ENCODE results near the gene STAG1. TPM values are rescaled to one million over a fixed set of nuclear protein-coding genes. Genes with fewer than 3 reads are reported as not detected.

STAG1 gene
- total and polyA plus RNA-seq, 2 experiments from 2014 or later, result 9.0 to 21.9 TPM

- H3K27me3 ChIP-seq (ENCODE audit: insufficient read depth), result no peaks in the 10 kb centered on the region
- ATAC-seq, result no peak
- Mint-ChIP-seq H3K9me3 (no peaks in the 10 kb centered on the region), H3K4me3 (no peak overlapping the region), H3K4me1 (no peaks in the 10 kb centered on the region; the same call in 2 of the 3 replicates), H3K27ac (no peak overlapping the region), H3K27me3 (ENCODE audit: insufficient read depth, low read depth, poor library complexity) (no peaks in the 10 kb centered on the region), H3K36me3 (ENCODE audit: low read depth) (no peaks in the 10 kb centered on the region; the same call in 2 of the 3 replicates)
- H3K27ac ChIP-seq (ENCODE audit: low read depth), result no peak overlapping the region
- H3K79me2 ChIP-seq (replicated peaks; ENCODE audit: insufficient read depth), result no peaks in the 10 kb centered on the region
- H4K20me1 ChIP-seq (replicated peaks; ENCODE audit: insufficient read depth), result no peaks in the 10 kb centered on the region
- no peaks in the 10 kb centered on the region for H3K36me3 ChIP-seq (ENCODE audit: insufficient read depth)
- H3K4me3 ChIP-seq, result no peak overlapping the region
- H3K4me1 ChIP-seq (ENCODE audit: insufficient read depth), result no peaks in the 10 kb centered on the region
- H3F3A ChIP-seq (replicated peaks; ENCODE audit: low read depth), result no peaks in the 10 kb centered on the region
- H2AFZ ChIP-seq, result no peak overlapping the region
- no peak overlapping the region for H3K4me2 ChIP-seq
- DNase-seq (ENCODE audit: low spot score), result no peak
- TF ChIP-seq JUNB (IDR thresholded peaks at IDR 0.05; ENCODE audit: unreplicated experiment) (no peak), ZNF331 (CRISPR knock-in tag; IDR thresholded peaks at IDR 0.05; ENCODE audit: low read depth) (no peak), STAT1 (IDR thresholded peaks at IDR 0.05; ENCODE audit: unreplicated experiment) (no peak), EZH2 (IDR thresholded peaks at IDR 0.05; ENCODE audit: low read depth, unreplicated experiment) (no peak), CREB1 (CRISPR knock-in tag; IDR thresholded peaks at IDR 0.05; ENCODE audit: low read depth) (no peak), NANOG (IDR thresholded peaks at IDR 0.05; ENCODE audit: borderline replicate concordance) (no peak)
- TF ChIP-seq, protein P1, sequence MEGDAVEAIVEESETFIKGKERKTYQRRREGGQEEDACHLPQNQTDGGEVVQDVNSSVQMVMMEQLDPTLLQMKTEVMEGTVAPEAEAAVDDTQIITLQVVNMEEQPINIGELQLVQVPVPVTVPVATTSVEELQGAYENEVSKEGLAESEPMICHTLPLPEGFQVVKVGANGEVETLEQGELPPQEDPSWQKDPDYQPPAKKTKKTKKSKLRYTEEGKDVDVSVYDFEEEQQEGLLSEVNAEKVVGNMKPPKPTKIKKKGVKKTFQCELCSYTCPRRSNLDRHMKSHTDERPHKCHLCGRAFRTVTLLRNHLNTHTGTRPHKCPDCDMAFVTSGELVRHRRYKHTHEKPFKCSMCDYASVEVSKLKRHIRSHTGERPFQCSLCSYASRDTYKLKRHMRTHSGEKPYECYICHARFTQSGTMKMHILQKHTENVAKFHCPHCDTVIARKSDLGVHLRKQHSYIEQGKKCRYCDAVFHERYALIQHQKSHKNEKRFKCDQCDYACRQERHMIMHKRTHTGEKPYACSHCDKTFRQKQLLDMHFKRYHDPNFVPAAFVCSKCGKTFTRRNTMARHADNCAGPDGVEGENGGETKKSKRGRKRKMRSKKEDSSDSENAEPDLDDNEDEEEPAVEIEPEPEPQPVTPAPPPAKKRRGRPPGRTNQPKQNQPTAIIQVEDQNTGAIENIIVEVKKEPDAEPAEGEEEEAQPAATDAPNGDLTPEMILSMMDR (conservative IDR thresholded peaks at IDR 0.05; ENCODE audit: low read depth in 2 of 2), result no peak
- 0 out of 2 replicates have a peak, but pooled peaks cover 3% of the 10 kb centered on the region for H3K9me2 ChIP-seq (ENCODE audit: insufficient read depth)
Measured at GRCh38 chr3:136583823-136584222, 168.4 kb downstream of the STAG1 start.

DNA sequence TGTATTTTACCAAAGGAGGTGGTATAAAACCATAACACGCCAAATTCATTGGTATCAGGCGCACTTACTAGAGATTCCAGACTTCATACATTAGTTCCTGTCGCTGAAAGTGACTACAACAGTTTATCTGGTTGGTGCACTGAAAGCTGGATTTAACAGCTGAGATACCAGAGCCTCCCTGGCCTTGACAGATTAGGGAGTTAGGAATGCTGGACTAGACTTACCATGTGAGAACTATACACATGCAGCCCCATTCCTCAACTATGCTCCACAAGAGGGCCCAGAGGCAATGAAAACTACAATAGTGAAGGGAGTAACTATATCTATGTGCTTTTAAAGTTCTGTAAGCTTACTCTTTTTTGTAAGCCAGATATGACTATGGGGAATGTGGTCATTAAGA is 174.4 kb downstream of the STAG1 start:
- Mint-ChIP-seq H3K9me3 (no peaks in the 10 kb centered on the region), H3K36me3 (ENCODE audit: low read depth) (no peaks in the 10 kb centered on the region), H3K4me3 (no peak overlapping the region), H3K4me1 (no peaks in the 10 kb centered on the region; the same call in 2 of the 3 replicates), H3K27me3 (ENCODE audit: insufficient read depth, low read depth, poor library complexity) (no peaks in the 10 kb centered on the region), H3K27ac (no peak overlapping the region)
- H3K4me3 ChIP-seq, result no peak overlapping the region
- DNase-seq (ENCODE audit: low spot score), result no peak
- H3K4me2 ChIP-seq, result no peak overlapping the region
- no peaks in the 10 kb centered on the region for H3F3A ChIP-seq (replicated peaks; ENCODE audit: low read depth)
- H3K27me3 ChIP-seq (ENCODE audit: insufficient read depth), result no peaks in the 10 kb centered on the region
- H3K27ac ChIP-seq (ENCODE audit: low read depth), result no peak overlapping the region
- H3K9me2 ChIP-seq (ENCODE audit: insufficient read depth), result no peaks in the 10 kb centered on the region
- H3K36me3 ChIP-seq (ENCODE audit: insufficient read depth), result no peaks in the 10 kb centered on the region
- no peak overlapping the region for H2AFZ ChIP-seq
- peaks cover 3% of the 10 kb centered on the region; the same call in 1 of the 2 replicates for H3K4me1 ChIP-seq (ENCODE audit: insufficient read depth)
- H4K20me1 ChIP-seq (replicated peaks; ENCODE audit: insufficient read depth), result no peaks in the 10 kb centered on the region
- ATAC-seq, result peak; percentile 44
- 0 out of 2 replicates have a peak, but pooled peaks cover 4% of the 10 kb centered on the region for H3K79me2 ChIP-seq (replicated peaks; ENCODE audit: insufficient read depth)
- no peak for TF ChIP-seq POLR2AphosphoS5 (IDR thresholded peaks at IDR 0.05; ENCODE audit: low read depth)
- no peak for TF ChIP-seq STAT1 (IDR thresholded peaks at IDR 0.05; ENCODE audit: unreplicated experiment)
- no peak for TF ChIP-seq CREB1 (CRISPR knock-in tag; IDR thresholded peaks at IDR 0.05; ENCODE audit: low read depth)
- TF ChIP-seq REST (IDR thresholded peaks at IDR 0.05; ENCODE audit: unreplicated experiment), result no peak
- no peak for TF ChIP-seq ZNF331 (CRISPR knock-in tag; IDR thresholded peaks at IDR 0.05; ENCODE audit: low read depth)
- no peak for TF ChIP-seq EZH2 (IDR thresholded peaks at IDR 0.05; ENCODE audit: low read depth, unreplicated experiment)
- TF ChIP-seq, protein P1 (conservative IDR thresholded peaks at IDR 0.05; ENCODE audit: low read depth in 2 of 2), result no peak
- TF ChIP-seq NANOG (IDR thresholded peaks at IDR 0.05; ENCODE audit: borderline replicate concordance), result no peak
- TF ChIP-seq EZH2phosphoT487 (IDR thresholded peaks at IDR 0.05; ENCODE audit: unreplicated experiment), result no peak
- no peak for TF ChIP-seq JUNB (IDR thresholded peaks at IDR 0.05; ENCODE audit: unreplicated experiment)
- TF ChIP-seq ETS1 (IDR thresholded peaks at IDR 0.05), result no peak
- TF ChIP-seq ZNF114 (CRISPR knock-in tag; IDR thresholded peaks at IDR 0.05), result no peak
